ENCODE data around the gene IFIT2. TPM values are rescaled to one million over a fixed set of nuclear protein-coding genes. Genes with fewer than 3 reads are reported as not detected.

Gene IFIT2
- total and polyA plus RNA-seq, 2 experiments from 2014 or later: 2.9 to 4.6 TPM

- Histone ChIP-seq H3K27me3 (no peaks in the 10 kb centered on the region), H3K4me3 (no peak overlapping the region), H3K4me1 (ENCODE audit: insufficient read depth) (peaks cover 5% of the 10 kb centered on the region), H3K9me2 (replicated peaks; ENCODE audit: insufficient read depth) (no peaks in the 10 kb centered on the region), H3K9me3 (ENCODE audit: low read depth) (no peaks in the 10 kb centered on the region), H2AFZ (peak overlapping the region; percentile 16), H3K79me2 (no peaks in the 10 kb centered on the region), H3K36me3 (replicated peaks; ENCODE audit: insufficient read depth, low read depth) (no peaks in the 10 kb centered on the region), H4K20me1 (ENCODE audit: insufficient read depth, poor library complexity, severe bottlenecking) (no peaks in the 10 kb centered on the region), H3K4me2 (no peak overlapping the region), H3K27ac (peak overlapping the region; percentile 23)
- peak; percentile 13 for DNase-seq (ENCODE audit: low spot score)
- TF ChIP-seq CTCF (IDR thresholded peaks at IDR 0.05; ENCODE audit: poor library complexity): no peak
- TF ChIP-seq EZH2phosphoT487 (IDR thresholded peaks at IDR 0.05; ENCODE audit: low read depth, severe bottlenecking, unreplicated experiment): no peak
- no peak for TF ChIP-seq EZH2 (IDR thresholded peaks at IDR 0.05; ENCODE audit: borderline replicate concordance)
- WGBS (ENCODE audit: low lambda C conversion rate, missing lambda C conversion rate): 78% methylated on average over 9 of the region's 9 CpGs
Measured at GRCh38 chr10:89305766-89306433, 4.1 kb downstream of the IFIT2 start.

DNA sequence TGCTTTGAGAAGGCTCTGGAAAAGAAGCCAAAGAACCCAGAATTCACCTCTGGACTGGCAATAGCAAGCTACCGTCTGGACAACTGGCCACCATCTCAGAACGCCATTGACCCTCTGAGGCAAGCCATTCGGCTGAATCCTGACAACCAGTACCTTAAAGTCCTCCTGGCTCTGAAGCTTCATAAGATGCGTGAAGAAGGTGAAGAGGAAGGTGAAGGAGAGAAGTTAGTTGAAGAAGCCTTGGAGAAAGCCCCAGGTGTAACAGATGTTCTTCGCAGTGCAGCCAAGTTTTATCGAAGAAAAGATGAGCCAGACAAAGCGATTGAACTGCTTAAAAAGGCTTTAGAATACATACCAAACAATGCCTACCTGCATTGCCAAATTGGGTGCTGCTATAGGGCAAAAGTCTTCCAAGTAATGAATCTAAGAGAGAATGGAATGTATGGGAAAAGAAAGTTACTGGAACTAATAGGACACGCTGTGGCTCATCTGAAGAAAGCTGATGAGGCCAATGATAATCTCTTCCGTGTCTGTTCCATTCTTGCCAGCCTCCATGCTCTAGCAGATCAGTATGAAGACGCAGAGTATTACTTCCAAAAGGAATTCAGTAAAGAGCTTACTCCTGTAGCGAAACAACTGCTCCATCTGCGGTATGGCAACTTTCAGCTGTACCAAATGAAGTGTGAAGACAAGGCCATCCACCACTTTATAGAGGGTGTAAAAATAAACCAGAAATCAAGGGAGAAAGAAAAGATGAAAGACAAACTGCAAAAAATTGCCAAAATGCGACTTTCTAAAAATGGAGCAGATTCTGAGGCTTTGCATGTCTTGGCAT lies 4.8 kb downstream of the IFIT2 start:
- WGBS (ENCODE audit: low lambda C conversion rate, missing lambda C conversion rate): 95% methylated on average over 13 of the region's 13 CpGs

GRCh38 chr10:89307269-89307577 lies 5.4 kb downstream of the IFIT2 start:
- TF ChIP-seq CTCF (IDR thresholded peaks at IDR 0.05; ENCODE audit: poor library complexity): no peak
- TF ChIP-seq EZH2 (IDR thresholded peaks at IDR 0.05; ENCODE audit: borderline replicate concordance): no peak
- no peak for TF ChIP-seq EZH2phosphoT487 (IDR thresholded peaks at IDR 0.05; ENCODE audit: low read depth, severe bottlenecking, unreplicated experiment)
- H3K4me2 ChIP-seq: no peak overlapping the region
- H3K9me3 ChIP-seq (ENCODE audit: low read depth): no peaks in the 10 kb centered on the region
- H3K79me2 ChIP-seq: no peaks in the 10 kb centered on the region
- H3K4me1 ChIP-seq (ENCODE audit: insufficient read depth): no peaks in the 10 kb centered on the region
- no peak overlapping the region for H3K27ac ChIP-seq
- H4K20me1 ChIP-seq (ENCODE audit: insufficient read depth, poor library complexity, severe bottlenecking): no peaks in the 10 kb centered on the region
- H3K36me3 ChIP-seq (replicated peaks; ENCODE audit: insufficient read depth, low read depth): no peaks in the 10 kb centered on the region
- DNase-seq (ENCODE audit: low spot score): no peak
- H3K4me3 ChIP-seq: no peak overlapping the region
- H3K9me2 ChIP-seq (replicated peaks; ENCODE audit: insufficient read depth): no peaks in the 10 kb centered on the region
- no peak overlapping the region for H2AFZ ChIP-seq
- no peaks in the 10 kb centered on the region for H3K27me3 ChIP-seq

More for the DNA sequence above, 4.8 kb downstream of the IFIT2 start:
- TF ChIP-seq EZH2phosphoT487 (IDR thresholded peaks at IDR 0.05; ENCODE audit: low read depth, severe bottlenecking, unreplicated experiment): no peak
- no peak for TF ChIP-seq EZH2 (IDR thresholded peaks at IDR 0.05; ENCODE audit: borderline replicate concordance)
- TF ChIP-seq CTCF (IDR thresholded peaks at IDR 0.05; ENCODE audit: poor library complexity): no peak
- DNase-seq (ENCODE audit: low spot score): no peak
- Histone ChIP-seq H3K27me3 (no peaks in the 10 kb centered on the region), H3K4me1 (ENCODE audit: insufficient read depth) (no peaks in the 10 kb centered on the region), H3K79me2 (no peaks in the 10 kb centered on the region), H2AFZ (no peak overlapping the region), H4K20me1 (ENCODE audit: insufficient read depth, poor library complexity, severe bottlenecking) (no peaks in the 10 kb centered on the region), H3K27ac (peak overlapping the region; percentile 23), H3K36me3 (replicated peaks; ENCODE audit: insufficient read depth, low read depth) (no peaks in the 10 kb centered on the region), H3K4me3 (no peak overlapping the region), H3K4me2 (no peak overlapping the region), H3K9me3 (ENCODE audit: low read depth) (no peaks in the 10 kb centered on the region), H3K9me2 (replicated peaks; ENCODE audit: insufficient read depth) (no peaks in the 10 kb centered on the region)
